Thyroid gland (tissue), 4 donors: Measurements from ENCODE around the gene DBT.

ENCODE experiments used
- CTCF ChIP-seq, 6 experiments: fragments of 200-600 bp in 3 of 6; fragments of 450-650 bp in 3 of 6; sonication (generic) in 3 of 6; IDR thresholded peaks; one replicate each; pipeline ENCODE4 v1.5.1; 2016 to 2019; ENCODE audit warnings: antibody characterized with exemption in 6 of 6, mild to moderate bottlenecking in 2 of 6, inconsistent platforms in 1 of 6, moderate library complexity in 1 of 6
- POLR2A ChIP-seq, 2 donors: fragments of 450-650 bp; IDR thresholded peaks; one replicate each; pipeline ENCODE4 v1.6.1; 2017; ENCODE audit warnings: antibody characterized with exemption in 2 of 2, mild to moderate bottlenecking in 2 of 2, moderate library complexity in 1 of 2

- no peak for TF ChIP-seq CTCF (IDR thresholded peaks at IDR 0.05)
- no peak for TF ChIP-seq POLR2A (IDR thresholded peaks at IDR 0.05)
Measured at GRCh38 chr1:100141192-100141591, 108.4 kb downstream of the DBT start.
